Gastrocnemius medialis (tissue), 4 donors: ENCODE measurements around the gene DOCK3.
"Not testable (repeated sequence)": the region's sequence is repeated elsewhere in the genome, so short reads cannot be mapped to it uniquely, and the experiment has no call there.

Experiments
- CTCF ChIP-seq, 5 experiments: fragments of 450-650 bp in 3 of 5; fragments of 200-600 bp in 2 of 5; sonication (generic) in 2 of 5; IDR thresholded peaks in 4 of 5; conservative IDR thresholded peaks in 1 of 5; 1 replicate in 4 of 5; 2 replicates in 1 of 5; pipeline ENCODE4 v1.5.1; 2016 to 2019; ENCODE audit warnings: antibody characterized with exemption in 5 of 5, mild to moderate bottlenecking in 3 of 5, moderate library complexity in 3 of 5
- POLR2A ChIP-seq, 2 donors: fragments of 450-650 bp; IDR thresholded peaks; one replicate each; pipeline ENCODE4 v1.6.1; 2017; ENCODE audit warnings: antibody characterized with exemption in 2 of 2, mild to moderate bottlenecking in 2 of 2, moderate library complexity in 2 of 2

GRCh38 chr3:50688602-50689001 is 13.9 kb downstream of the DOCK3 start:
- TF ChIP-seq CTCF (IDR thresholded peaks at IDR 0.05 in 4 of 5, conservative IDR thresholded peaks at IDR 0.05 in 1 of 5); POLR2A (IDR thresholded peaks at IDR 0.05): not testable (repeated sequence)
